GM19438 (cell line): ENCODE results near the gene RTN4RL1.

Experiments
- ATAC-seq: cut with Tn5 transposase; IDR thresholded peaks from one replicate; pipeline ENCODE4 v1.9.1; 2021; ENCODE audit warnings: low read depth; ENCODE audit not compliant: unreplicated experiment

Gene RTN4RL1

DNA sequence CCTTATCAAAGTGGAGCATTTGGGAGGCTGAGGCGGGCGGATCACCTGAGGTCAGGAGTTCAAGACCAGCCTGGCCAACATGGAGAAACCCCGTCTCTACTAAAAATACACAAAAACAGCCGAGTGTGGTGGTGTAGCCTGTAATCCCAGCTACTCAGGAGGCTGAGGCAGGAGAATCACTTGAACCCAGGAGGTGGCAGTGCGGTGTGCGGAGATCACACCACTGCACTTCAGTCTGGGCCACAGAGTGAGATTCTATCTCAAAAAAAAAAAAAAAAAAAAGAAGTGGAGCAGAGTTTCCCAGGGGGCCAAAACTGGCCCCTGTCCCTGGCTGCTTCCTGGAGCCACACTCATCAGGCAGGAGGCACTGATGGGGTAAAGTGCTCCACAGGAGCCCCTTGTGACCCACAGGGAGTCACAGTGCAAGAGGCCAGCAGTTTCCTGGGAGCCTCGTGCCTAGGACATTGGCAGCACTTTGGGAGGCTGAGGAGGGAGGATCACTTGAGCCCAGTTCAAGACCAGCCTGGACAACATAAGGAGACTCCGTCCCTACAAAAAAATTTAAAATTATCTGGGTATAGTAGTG is 44.4 kb downstream of the RTN4RL1 start:
- no peak for ATAC-seq

DNA sequence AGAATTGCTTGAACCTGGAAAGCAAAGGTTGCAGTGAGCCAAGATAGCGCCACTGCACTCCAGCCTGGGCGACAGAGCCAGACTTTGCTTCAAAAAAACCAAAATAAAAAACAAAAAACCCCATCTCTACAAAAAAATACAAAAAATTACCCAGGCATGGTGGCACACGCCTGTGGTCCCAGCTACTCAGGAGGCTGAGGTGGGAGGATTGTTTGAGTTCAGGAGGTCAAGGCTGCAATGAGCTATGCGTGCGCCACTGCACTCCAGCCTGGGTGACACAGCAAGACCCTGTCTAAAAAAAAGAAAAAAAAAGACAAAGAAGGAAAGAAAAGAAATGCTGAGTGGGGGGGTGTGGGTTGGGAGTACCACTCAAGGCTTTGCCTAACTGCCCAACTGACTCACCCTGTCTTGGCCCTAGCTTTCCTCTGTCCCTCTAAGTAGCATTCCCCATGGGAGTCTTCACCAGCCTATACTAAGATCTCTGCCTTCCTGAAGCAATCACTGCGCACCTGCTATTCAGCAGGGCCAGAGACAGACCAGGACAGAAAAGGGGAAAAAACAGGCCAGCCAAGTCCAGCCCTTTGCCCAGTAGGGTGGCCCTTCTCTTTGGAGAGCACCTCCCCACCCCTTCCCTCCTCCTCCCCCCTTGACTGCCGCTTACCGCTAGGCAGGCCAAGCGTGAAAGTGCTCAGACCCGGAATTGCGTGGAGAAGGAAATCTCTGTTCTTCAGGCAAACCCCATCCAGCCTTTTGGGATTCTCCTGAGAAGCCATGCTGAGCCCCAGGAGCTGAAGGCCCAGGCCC is 45.8 kb downstream of the RTN4RL1 start:
- no peak for ATAC-seq

DNA sequence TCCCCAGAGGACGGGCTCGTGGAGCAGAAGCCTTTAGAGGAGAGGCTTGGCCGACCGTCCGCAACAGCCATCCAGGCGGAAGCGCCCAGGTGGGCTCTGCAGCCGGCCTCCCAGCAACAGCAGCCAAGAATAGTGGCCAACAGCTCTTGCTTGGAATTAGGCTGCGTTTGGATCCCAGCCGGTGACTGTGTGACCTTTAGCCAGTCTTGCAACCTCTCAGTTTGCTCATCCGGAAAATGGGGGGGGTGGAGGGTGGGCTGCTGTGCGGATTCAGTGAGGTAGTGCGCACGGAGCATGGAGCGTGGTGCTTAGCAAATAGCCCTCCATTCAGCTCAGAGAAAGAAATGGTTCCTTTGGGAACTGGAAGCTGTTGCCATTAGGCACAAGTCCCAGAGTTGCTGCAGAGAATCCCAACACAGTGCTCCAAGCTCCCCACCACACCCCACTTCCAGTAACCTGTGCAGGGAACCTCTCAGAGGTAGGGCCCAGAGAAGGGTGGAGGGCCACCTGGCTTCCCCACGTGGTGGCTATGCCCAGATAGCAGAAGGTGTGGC is 46.7 kb downstream of the RTN4RL1 start:
- ATAC-seq = no peak

DNA sequence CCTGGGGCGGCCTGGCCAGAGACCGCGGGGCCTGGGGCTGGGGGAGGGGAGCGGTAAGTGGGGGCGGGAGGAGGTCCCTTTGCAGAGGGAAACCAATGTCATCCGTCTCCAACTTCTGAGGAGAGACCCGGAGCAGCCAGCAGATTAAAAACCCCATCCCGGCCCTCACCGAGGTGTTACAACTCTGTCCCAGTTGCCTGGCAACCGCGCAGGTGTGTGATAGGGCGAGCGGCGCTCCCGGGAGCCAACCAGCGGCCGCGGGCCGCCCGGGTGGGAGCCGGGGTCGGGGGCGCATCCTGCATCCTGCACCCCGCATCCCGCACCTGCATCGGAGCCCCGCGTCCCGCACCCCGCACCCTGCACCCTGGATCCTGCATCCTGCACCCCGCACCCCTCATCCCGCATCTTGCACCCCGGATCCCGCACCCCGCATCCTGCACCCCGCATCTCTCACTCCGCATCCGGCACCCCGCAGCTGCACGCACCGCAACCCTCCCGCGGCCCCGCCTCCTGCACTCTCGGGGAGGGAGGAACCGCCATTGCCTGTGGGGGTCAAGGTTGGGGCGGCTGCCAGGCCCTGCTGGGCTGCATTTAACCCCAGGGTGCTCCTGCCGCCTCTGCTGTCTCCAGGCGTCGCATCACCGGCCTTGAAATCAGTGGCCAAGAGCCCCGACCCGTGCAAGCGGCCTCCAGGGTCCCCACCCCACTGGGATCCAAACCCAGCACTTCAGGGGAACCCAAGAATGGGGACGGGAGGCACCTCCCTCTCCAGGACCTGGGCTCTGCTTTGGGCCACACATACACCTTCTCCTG is 47.3 kb downstream of the RTN4RL1 start:
- no peak for ATAC-seq

DNA sequence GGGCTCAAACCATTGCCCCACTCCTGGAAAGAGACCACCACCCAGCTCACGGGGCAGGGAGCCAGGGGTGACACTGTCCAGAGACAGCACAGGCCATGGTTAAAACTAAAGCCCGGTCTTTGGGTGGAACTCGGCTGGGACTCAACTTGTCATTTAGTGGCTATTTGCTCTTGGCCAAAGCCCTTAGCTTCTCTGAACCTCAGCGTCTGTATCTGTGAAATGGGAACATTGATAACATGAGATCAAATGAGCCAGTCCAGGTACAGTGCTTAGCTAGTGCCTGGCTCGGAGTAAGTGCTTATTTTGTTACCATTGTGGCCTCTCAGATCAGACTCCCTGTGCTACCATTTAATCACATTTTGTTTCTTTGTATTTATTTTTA is 48.5 kb downstream of the RTN4RL1 start:
- no peak for ATAC-seq

DNA sequence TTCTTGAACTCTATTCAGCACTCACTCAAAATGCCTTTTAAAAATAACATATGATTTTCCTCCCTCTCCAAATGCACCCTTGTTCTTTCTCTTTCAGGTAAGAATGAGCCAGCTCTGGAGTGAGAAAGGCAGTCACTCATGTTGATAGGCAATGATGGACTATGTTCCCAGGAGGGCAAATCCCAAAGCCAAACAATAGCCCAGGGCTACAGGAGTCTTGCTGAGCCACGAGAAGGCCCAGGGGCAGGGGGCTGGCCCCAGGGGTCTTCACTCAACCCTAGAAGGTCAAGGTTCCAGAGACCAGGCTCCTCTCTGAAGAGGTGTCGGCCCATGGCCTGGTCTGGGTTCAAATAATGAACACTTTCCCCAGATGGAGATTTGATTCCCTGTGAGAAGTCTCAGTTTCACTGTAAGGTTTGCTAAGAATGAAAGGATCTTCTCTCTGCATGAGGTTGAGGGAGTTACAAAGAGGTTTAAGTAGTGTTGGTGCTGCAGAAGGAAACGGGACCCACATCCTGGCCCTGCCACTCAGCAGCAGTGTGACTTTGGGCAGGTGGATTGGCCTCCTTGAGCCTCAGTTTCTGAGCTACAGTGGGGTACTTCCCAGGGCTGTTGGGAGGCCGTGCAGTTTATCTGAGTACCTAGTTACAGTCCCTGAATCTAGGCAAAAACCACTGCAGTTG is 49.0 kb downstream of the RTN4RL1 start:
- no peak for ATAC-seq

DNA sequence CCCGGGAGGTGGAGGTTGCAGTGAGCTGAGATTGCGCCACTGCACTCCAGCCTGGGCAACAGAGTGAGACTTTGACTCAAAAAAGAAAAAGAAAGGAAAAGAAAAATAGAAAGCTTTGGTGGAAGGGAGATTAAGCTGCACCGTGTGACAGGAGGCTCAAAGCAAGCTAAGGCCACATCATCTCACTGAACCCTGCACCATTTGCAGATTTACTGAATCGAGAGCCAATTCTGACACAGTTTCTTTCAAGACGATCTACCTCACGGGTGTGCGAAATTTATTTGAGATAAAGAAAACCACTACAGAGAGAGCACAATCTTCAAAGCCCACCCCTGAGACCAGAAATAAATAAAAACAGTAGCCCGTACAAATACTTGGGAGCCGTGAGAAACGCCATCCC is 49.6 kb downstream of the RTN4RL1 start:
- no peak for ATAC-seq

DNA sequence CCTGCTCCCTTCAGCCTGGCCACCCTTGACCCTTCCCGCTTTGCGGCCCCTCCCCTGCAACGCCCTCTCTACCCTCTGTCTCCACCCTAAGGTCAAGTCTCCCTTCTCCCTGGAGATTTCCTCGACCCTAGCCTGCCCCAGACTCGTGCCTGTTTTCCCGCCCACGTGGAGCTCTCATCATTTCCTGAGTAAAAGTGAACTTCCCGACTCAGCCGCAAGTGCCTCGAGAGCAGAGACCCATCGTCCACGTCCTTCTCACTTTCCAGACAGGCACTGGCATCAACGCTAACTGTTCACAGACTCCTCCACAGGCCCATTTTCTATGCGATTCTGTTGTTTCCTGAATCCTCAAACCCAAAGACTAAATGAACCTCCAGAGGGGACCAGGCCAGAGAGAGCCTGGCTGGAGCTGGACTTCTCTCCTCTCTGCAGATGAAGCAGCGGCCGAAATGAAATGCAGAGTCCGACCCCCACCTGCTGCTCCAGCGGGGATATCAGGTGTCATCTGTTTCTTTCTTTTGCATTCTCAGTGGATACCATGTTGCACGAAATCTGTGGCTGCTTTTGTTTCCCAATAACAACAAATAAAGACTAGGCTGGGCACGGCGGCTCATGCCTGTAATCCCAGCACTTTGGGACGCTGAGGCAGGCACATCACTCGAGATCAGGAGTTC is 52.5 kb downstream of the RTN4RL1 start:
- no peak for ATAC-seq

DNA sequence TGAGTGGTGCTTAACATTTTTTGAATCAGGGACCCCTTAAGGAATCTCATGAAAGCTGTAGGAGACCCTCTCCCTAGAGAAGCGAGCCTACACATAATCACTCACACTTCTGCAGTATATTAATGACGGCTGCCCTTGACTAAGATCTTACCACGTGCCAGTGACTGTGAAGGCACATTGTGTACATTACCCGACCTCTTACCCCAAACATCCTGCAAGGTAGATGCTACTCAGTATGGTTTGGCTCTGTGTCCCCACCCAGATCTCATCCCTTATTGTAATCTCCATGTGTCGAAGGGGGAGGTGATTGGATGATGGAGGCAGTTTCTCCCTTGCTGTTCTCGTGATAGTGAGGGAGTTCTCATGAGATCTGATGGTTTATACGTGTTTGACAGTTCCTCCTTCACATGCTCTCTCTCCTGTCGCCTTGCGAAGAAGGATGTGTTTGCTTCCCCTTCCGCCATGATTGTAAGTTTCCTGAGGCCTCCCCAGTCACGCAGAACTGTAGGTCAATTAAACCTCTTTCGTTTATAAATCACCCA is 54.2 kb downstream of the RTN4RL1 start:
- ATAC-seq = no peak

DNA sequence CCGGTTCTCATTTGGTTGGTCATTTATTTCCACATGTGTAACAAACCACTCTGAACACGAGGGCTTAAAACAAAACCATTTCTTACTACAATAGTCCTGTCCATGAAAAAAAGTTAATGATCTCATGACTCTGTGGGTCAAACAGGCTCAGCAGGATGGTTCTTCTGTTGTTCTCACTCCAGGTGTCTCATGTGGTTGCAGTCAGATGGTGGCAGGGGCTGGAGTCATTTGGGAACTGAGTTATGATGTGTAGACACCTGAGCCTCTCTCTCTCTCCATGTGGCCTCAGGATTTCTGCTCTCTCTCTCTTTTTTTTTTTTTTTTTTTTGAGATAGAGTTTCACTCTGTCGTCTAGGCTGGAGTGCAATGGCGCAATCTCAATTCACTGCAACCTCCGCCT is 55.4 kb downstream of the RTN4RL1 start:
- ATAC-seq = no peak

DNA sequence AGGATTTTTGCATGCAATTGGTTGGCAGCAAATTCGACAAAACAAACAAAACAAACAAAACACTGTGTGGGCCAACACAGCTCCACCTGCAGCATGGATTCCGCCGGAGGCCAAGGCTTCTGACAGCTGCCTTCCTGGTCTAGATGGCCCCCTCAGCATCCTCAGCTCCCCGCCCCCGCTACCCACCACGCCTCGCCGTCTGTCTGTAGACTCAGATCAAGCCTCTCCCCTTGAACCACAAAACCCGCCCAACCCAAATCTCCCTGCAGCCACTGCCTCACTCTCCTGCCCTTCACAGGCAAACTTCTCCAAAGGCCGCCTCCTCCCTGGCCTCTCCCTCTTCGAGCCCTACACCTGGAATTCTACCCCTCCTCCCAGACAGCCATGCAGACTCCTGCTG is 57.9 kb downstream of the RTN4RL1 start:
- ATAC-seq = no peak

DNA sequence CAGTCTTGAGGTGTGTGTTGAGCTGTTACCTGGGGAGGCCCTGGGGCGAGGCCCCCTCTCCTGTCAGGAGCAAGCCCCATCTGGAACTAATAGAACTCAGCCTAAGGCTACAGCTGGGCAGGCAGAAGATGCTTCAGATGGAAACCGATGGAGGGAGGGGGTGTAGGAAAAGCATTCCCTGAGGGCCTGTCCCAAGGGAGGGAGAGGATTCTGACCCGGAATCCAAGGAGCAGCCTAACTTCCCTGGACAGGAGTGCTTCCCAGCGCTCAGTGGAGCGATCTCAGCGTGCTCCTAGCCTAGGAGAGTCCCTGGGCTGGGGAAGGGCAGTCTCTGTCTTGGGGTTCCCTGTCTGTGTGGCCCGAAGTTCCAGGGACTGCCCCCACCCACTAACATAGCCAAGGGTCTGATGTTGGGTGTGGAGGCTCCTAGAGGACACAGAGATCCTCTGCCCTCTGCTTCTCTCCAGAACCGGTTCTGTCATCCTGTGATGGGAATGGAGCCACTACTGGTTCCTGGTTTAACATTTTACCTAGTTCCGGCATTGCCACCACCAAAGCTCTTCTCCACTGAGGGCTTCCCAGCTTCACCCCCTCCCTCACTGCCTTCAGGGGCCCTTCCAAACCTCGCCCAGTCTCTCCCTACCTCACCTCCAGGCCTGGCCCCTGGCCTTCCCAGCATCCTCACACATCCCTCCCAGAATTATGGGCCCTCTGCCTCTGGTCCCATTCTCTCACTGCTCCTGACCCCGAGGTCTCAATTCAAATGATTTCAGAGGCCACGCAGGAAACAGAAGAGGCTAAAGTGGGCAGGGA is 58.7 kb downstream of the RTN4RL1 start:
- ATAC-seq = no peak

DNA sequence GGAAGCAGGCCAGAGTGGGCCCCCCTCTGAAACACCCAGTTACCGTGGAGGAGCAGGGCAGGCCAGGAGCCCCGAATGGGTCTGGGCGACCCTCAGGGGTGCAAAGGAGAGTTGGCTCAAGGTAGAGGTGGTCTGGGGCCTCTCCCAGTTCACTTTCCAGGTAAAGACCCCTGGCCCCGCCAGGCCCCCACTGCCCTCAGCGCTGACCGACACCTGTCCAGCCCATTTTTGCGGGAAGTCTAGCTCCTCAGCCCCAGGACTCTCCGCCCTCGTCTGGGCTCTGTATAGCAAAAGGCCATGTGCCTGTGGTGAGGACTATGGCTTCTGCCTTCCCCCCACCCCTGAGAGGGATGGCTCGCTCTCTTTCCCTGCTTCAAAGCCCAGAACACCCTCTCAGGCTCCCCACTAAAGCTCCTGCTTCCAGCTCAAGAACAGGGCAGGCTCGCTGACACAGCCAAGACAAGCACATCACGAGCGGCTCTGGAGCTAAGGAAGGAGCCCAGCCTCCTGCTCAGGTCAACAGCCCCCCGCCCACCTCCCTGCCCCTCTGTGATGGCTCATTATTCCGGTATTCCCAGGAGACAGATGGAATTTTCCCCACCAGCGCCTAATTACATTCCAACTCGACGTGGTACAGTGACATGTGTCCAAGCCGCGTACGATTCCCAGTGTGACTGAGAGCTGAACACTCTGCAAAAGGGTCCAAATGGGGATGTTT is 59.4 kb downstream of the RTN4RL1 start:
- no peak for ATAC-seq

DNA sequence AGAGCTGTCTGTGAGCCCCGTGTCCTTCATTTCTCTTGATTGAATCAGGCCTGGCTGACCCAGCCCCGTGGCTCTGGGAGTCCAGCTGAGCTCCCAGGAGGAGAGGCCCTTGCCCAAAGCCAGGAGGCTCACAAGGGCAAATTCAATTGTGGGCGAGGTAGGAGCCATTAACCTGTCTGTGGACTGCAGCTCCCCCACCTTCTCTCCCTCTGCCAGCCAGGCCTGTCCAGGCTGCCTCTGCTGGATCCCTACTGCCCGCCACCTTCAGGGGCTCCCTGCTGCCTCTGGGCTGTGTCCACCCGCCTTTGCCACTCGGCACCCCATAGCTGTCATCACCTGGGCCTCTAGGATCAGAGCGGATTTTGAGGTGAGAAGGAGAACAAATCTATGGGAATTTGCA is 61.9 kb downstream of the RTN4RL1 start:
- ATAC-seq = no peak

DNA sequence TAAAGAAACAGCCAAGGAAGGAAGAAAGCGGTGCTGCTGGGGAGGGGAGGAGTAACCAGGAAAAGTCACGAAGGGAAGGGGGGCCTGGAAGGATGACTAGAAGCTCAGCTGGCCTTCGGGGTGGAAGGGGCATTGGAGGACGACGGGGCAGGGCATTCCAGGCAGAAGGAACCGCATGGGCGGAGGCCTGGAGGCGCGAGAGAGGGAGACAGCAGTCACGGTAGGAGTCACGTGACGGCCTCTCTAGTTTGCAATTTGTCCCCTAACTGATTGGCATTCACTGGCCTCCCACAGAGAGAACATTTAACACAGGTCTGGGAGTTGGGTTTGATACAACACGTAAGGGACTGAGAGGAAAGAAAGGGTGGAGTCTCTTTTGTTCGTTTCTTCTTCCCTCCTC is 63.9 kb downstream of the RTN4RL1 start:
- ATAC-seq = no peak

DNA sequence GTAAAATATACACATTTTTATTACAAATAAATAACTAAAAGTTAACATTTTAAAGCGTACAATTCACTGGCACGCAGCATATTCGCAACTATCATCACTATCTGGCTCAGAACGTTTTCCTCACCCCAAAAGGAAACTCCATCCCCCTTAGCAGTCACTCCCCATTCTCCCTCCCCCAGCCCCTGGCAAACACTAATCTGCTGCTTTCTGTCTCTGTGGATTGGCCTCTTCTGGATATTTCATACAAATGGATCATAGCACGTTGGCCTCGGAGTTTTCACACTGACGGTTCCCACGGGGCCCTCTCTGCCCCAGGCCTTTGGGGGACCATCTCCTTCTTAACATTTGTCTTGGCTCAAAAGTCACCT is 64.6 kb downstream of the RTN4RL1 start:
- no peak for ATAC-seq

DNA sequence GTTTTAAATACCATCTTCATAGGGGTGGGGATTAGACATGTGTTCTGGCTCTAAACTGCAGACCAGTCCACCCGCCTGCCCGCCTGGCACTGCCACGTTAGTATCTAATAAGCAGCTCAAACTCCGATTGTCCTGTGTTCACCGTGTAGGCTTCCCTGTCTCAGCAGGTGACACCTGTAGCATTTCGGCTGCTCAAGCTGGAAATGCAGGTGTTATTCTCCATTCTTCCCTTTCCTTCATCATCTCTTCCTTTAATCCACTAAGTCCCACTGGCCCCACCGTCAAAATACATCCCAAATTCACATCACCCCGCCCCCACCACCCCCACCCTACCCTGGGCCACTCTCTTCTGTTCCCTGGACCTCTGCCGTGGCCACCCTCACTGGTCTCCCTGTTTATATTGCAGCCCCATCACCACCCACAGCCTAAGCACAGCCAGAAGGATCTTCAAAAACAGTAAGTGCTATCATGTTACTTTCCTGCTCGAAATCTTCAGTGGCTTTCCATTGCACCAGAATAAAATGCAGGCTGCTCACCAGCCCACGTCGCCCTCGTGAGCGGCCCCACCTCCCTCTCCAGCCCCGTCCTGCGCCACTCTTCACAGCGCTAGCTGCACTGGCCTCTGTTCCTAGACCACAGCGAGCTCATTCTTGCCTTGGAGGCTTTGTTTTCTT is 65.1 kb downstream of the RTN4RL1 start:
- ATAC-seq = no peak
